GM19468 (cell line): ENCODE measurements around the gene EZR.
"Not testable (repeated sequence)": the region's sequence is repeated elsewhere in the genome, so short reads cannot be mapped to it uniquely, and the experiment has no call there.

ENCODE experiments used
- ATAC-seq: cut with Tn5 transposase; IDR thresholded peaks from one replicate; pipeline ENCODE4 v1.9.1; 2021; ENCODE audit warnings: mild to moderate bottlenecking, moderate library complexity, moderate number of reproducible peaks; ENCODE audit not compliant: unreplicated experiment; ENCODE audit errors: extremely low read depth

Gene EZR

GRCh38 chr6:158843751-158844683 is 24.8 kb upstream of the EZR start:
- no peak for ATAC-seq

GRCh38 chr6:158841358-158841757 is 22.2 kb upstream of the EZR start:
- no peak for ATAC-seq

GRCh38 chr6:158840465-158840864 is 21.3 kb upstream of the EZR start:
- ATAC-seq = no peak

GRCh38 chr6:158839796-158840195 is 20.6 kb upstream of the EZR start:
- ATAC-seq = no peak

GRCh38 chr6:158838790-158839189 is 19.6 kb upstream of the EZR start:
- not testable (repeated sequence) for ATAC-seq

- ATAC-seq = no peak
Measured at GRCh38 chr6:158837684-158838625, 18.8 kb upstream of the EZR start.

GRCh38 chr6:158836625-158837311 is 17.6 kb upstream of the EZR start:
- no peak for ATAC-seq

GRCh38 chr6:158835616-158836221 is 16.6 kb upstream of the EZR start:
- ATAC-seq = no peak

GRCh38 chr6:158834675-158835385 is 15.7 kb upstream of the EZR start:
- no peak for ATAC-seq

GRCh38 chr6:158832807-158833206 is 13.6 kb upstream of the EZR start:
- ATAC-seq = not testable (repeated sequence)

GRCh38 chr6:158832026-158832425 is 12.9 kb upstream of the EZR start:
- ATAC-seq = no peak

GRCh38 chr6:158831571-158831970 is 12.4 kb upstream of the EZR start:
- no peak for ATAC-seq

GRCh38 chr6:158830736-158831135 is 11.6 kb upstream of the EZR start:
- no peak for ATAC-seq

GRCh38 chr6:158828807-158829206 is 9.6 kb upstream of the EZR start:
- no peak for ATAC-seq

GRCh38 chr6:158826819-158827501 is 7.8 kb upstream of the EZR start:
- peak; percentile 62 for ATAC-seq

- no peak for ATAC-seq
Measured at GRCh38 chr6:158825951-158826306, 6.8 kb upstream of the EZR start.

- no peak for ATAC-seq
Measured at GRCh38 chr6:158825038-158825950, 6.1 kb upstream of the EZR start.

- not testable (repeated sequence) for ATAC-seq
Measured at GRCh38 chr6:158823616-158824015, 4.4 kb upstream of the EZR start.
